Spinal cord (tissue), 10 donors: ENCODE measurements around the gene ZNF668. TPM values are rescaled to one million over a fixed set of nuclear protein-coding genes. Genes with fewer than 3 reads are reported as not detected.
A peak's percentile ranks its signal among the peaks of the same experiment; 100 is the strongest.
"Not testable (repeated sequence)": the region's sequence is repeated elsewhere in the genome, so short reads cannot be mapped to it uniquely, and the experiment has no call there.

ENCODE experiments used
- DNase-seq, 6 donors: peaks; one replicate each; pipeline versions ENCODE4 v3.0.0 to v3.0.0-alpha.2; 2013 to 2015; ENCODE audit warnings: low spot score in 6 of 6, low read depth in 4 of 6
- H3K27ac ChIP-seq: one replicate; pipeline ENCODE4 v1.5.1; 2013; ENCODE audit warnings: low read depth, low read length, control low read depth
- H3K27me3 ChIP-seq: one replicate; pipeline ENCODE4 v1.6.1; 2013; ENCODE audit warnings: low read length; ENCODE audit not compliant: control insufficient read depth, insufficient read depth
- H3K36me3 ChIP-seq: one replicate; pipeline ENCODE4 v1.6.1; 2013; ENCODE audit warnings: low read length; ENCODE audit not compliant: control insufficient read depth, insufficient read depth
- H3K4me1 ChIP-seq: one replicate; pipeline ENCODE4 v1.6.1; 2013; ENCODE audit warnings: low read length; ENCODE audit not compliant: control insufficient read depth, insufficient read depth
- H3K4me3 ChIP-seq: one replicate; pipeline ENCODE4 v1.5.1; 2013; ENCODE audit warnings: low read depth, low read length, control low read depth
- H3K9me3 ChIP-seq: one replicate; pipeline ENCODE4 v1.6.1; 2013; ENCODE audit warnings: low read length; ENCODE audit not compliant: control insufficient read depth, insufficient read depth
- WGBS: methylation state at CpG from one replicate; pipeline ENCODE4 v1.1.5; 2013; ENCODE audit warnings: missing lambda C conversion rate; ENCODE audit not compliant: insufficient coverage; 5-methylcytosine and 5-hydroxymethylcytosine counted together
- polyA plus RNA-seq, 2 donors: library from polyadenylated mRNA; unstranded; fragments of 120-200 nt; gene quantifications; one replicate each; pipeline ENCODE4 v1.2.1, GENCODE V29; 2013; ENCODE audit not compliant: insufficient read length in 2 of 2
- total RNA-seq, 2 donors: library from RNA; depleted of rRNA in 1 of 2; stranded (reverse); fragments of 120-200 nt in 1 of 2; fragments of >200 nt in 1 of 2; gene quantifications; one replicate each; pipeline versions ENCODE4 v1.2.3 to v1.2.4, GENCODE V29; 2013 to 2014
- donor health status: healthy.

The ZNF668 gene
- total and polyA plus RNA-seq, 4 donors: 4.9 to 12.6 (median 9.2) TPM

DNA sequence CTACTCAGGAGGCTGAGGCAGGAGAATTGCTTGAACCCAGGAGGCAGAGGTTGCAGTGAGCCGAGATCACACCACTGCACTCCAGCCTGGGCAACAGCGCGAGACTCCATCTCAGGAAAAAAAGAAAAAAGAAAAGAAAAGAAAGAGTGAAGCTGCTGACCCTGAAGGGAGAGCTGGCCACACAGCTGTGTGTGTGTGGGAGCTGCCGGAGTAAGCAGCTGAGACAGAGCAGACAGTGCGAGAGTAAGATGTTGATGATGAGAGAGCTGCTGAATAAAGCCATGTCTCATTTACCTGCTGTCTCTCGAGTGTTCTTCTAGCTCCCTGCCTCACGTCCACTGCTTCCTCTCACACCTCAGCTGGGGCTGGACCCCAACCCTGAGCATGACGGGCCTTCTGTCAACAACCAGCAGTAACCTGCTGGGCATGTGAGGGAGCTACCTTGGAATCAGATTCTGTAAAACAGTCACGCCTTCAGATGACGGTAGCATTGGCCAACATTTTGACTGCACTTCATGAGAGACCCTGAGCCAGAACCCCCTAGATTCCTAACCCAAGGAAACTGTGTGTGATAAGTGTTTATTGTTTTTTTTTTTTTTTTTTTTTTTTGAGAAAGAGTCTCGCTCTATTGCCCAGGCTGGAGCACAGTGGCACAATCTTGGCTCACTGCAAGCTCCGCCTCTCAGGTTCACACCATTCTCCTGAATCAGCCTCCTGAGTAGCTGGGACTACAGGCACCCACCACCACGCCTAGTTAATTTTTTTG lies 27.0 kb upstream of the ZNF668 start:
- H3K4me1 ChIP-seq, H3K27ac ChIP-seq, DNase-seq, H3K4me3 ChIP-seq, H3K27me3 ChIP-seq, H3K36me3 ChIP-seq, H3K9me3 ChIP-seq: not testable (repeated sequence)
- 87% methylated on average over 8 of the region's 13 CpGs for WGBS

DNA sequence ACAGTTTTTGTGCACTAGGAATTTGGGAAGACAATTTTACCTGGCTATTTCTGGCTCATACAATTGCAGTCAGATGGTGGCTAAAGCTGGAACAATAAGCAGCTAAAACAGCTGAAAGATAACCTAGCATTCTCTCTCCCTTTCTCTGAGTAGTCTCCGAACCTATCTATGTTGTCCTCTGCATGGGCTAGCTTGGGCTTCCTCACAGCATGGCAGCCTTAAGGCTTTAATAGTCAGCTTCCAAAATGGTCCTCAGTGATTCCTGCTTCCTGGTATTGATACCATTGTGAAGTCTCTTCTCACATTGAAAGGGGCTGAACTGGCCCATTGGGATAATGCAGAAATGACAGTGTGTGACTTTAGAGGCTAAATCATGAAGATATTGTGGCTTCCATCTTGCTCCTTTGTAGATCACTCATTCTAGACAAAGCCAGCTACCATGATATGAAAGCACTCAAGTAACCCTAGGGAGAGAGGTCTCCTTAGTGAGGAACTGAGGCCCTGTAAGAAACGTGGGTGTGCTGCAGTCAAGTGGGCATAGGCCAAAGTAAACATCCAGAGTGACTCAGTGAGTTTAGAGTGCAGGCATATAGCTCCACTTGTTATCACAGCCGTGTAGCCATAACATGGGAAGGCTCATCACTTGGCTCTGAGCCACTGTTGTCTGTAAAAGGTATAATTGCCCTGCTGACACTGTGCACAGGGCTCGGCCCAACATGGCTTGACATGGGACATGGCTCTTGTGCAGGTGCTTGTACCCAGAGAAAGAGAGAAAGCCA lies 26.0 kb upstream of the ZNF668 start:
- peaks cover 3% of the 10 kb centered on the region for H3K4me1 ChIP-seq
- H3K27ac ChIP-seq: no peak overlapping the region
- no peaks in the 10 kb centered on the region for H3K9me3 ChIP-seq
- H3K36me3 ChIP-seq: no peaks in the 10 kb centered on the region
- H3K4me3 ChIP-seq: no peak overlapping the region
- 67% methylated on average over 4 of the region's 4 CpGs for WGBS
- DNase-seq: no peak
- H3K27me3 ChIP-seq: no peaks in the 10 kb centered on the region

DNA sequence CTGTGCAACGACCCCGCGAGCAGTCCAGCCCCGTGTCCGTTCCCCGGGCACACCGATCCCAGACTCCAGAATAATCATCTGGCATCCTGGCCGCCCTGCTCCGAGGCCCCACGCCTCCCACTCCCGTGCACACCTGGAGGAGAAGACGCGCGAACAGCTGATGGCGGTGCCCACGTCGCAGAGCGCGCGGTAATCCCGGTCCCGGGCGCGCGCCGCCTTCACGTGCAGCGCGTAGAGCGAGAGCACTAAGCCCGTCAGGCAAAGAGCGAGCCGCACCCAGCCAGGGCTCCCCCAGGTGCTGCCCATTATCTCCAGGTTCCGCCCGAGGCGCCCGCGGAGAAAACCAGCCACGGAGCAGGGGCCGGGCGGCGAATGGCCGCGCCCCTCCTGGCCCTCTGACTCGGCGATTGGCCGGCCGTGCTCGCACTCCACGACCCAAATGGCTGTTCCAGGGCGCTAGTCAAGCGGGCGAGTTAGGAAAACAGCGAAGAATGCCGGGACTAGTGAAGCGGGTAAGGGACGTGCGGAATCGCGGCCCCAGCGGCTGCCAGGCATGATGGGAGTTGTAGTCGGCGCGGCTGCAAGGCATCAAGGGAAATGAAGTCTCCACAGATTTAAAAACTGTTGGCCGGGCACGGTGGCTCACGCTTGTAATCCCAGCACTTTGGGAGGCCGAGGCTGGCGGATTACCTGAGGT lies 20.5 kb upstream of the ZNF668 start, which contains the start of gene VKORC1:
Gene VKORC1 (minus strand): TSS at position 374 of the 697 bp plus-strand sequence. CDS start 68 bp downstream, at position 306.
- peak; percentile 80 to 98 (median 86) for DNase-seq
- Histone ChIP-seq H3K36me3 (peaks cover 20% of the 10 kb centered on the region), H3K4me1 (peaks cover 28% of the 10 kb centered on the region), H3K9me3 (no peaks in the 10 kb centered on the region), H3K4me3 (peak within 1 kb of the TSS; percentile 60), H3K27ac (peak within 1 kb of the TSS; percentile 83), H3K27me3 (no peaks in the 10 kb centered on the region)
- WGBS: 0% methylated on average over 67 of the region's 69 CpGs

DNA sequence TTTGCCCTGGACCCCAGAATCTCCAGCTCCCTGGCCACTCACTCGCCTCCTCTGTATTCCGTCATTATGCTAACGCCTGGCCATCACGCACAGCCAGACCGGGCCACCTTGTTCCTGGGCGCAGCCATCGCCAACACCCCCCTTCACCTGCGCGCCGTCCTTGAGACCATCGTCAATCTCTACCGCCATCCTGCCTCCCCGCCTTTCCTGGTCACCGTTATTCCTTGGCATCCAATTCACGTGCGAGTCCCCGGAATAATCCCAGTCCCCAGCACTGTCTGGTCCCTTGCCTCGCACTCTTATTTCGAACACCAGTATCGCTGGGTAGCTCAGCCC lies 20.0 kb upstream of the ZNF668 start:
- Histone ChIP-seq H3K27ac (peak overlapping the region; percentile 83), H3K9me3 (no peaks in the 10 kb centered on the region), H3K36me3 (peaks cover 25% of the 10 kb centered on the region), H3K27me3 (no peaks in the 10 kb centered on the region), H3K4me1 (peaks cover 28% of the 10 kb centered on the region), H3K4me3 (peak overlapping the region; percentile 60)
- under 1% methylated on average over 20 of the region's 20 CpGs for WGBS
- no peak for DNase-seq

DNA sequence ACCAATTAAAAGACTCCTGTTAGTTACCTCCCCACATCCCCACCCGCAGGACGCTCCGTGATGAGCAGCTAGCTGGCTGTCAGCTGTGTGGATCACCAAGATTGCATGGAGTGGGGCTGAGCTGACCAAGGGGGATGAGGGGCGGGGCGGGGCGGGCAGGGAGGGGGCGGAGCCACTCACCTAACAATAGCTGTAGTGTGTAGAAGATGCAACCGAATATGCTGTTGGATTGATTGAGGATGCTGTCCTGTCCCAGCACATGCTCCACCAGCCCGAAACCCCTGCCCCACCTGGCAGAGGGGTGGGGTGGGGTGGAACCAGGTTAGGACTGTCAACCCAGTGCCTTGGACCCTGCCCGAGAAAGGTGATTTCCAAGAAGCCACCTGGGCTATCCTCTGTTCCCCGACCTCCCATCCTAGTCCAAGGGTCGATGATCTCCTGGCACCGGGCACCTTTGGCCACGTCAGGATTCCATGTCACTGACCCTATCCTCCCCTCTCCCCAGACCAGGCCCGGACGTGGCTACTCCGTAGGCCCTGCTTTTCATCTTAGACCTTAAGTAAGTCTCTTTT lies 19.2 kb upstream of the ZNF668 start:
- WGBS: 16% methylated on average over 4 of the region's 17 CpGs
- Histone ChIP-seq H3K27ac (peak overlapping the region; percentile 40), H3K27me3 (no peaks in the 10 kb centered on the region), H3K36me3 (peaks cover 34% of the 10 kb centered on the region), H3K9me3 (no peaks in the 10 kb centered on the region), H3K4me1 (peaks cover 33% of the 10 kb centered on the region), H3K4me3 (peak overlapping the region; percentile 60)
- peak in 2 of 6 donors; percentile 28 to 43 for DNase-seq

DNA sequence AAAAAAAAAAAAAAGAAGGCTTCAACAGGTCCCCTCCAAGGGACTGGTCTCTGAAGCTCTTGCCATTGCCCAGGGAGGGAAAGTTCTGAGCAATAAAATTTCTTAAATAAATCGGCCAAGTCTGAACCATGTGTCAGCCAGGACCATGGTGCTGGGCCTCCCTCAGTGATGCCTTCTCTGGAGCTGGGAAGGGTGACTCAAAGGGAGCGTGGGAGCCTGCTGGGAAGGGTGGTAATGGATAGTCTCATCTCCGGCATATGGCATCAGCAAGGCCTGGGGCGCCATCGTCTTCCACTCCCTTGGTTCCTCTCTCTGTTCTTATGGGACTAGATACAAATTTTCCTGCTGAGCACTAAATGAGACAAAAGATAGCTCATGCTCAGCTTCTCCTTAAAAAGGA lies 18.3 kb upstream of the ZNF668 start:
- H3K27me3 ChIP-seq: no peaks in the 10 kb centered on the region
- no peaks in the 10 kb centered on the region for H3K9me3 ChIP-seq
- no peak overlapping the region for H3K4me3 ChIP-seq
- no peak overlapping the region for H3K27ac ChIP-seq
- peaks cover 33% of the 10 kb centered on the region for H3K4me1 ChIP-seq
- 92% methylated on average over 5 of the region's 5 CpGs for WGBS
- no peak for DNase-seq
- peaks cover 42% of the 10 kb centered on the region for H3K36me3 ChIP-seq

DNA sequence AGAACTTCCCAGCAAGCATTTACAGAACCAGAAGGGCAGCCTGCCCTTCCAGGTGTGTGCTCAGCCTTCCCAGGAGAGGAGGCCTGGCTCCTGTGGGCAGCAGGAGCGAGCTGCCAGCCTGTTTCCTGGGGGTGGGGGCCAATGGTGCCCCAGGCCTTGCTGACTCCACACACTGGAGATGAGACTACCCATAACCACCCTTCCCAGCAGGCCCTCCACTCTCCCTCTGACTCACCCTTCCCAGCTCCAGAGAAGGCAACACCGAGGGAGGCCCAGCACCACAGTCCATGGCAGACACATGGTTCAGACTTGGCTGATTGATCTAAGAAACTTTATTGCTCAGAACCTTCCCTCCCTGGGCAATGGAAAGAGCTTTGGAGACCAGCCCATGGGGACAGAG lies 16.5 kb upstream of the ZNF668 start:
- H3K9me3 ChIP-seq: no peaks in the 10 kb centered on the region
- no peak overlapping the region for H3K27ac ChIP-seq
- H3K4me3 ChIP-seq: no peak overlapping the region
- no peaks in the 10 kb centered on the region for H3K27me3 ChIP-seq
- H3K4me1 ChIP-seq: peaks cover 39% of the 10 kb centered on the region
- 75% methylated on average over 1 of the region's 2 CpGs for WGBS
- no peak for DNase-seq
- peaks cover 60% of the 10 kb centered on the region for H3K36me3 ChIP-seq

DNA sequence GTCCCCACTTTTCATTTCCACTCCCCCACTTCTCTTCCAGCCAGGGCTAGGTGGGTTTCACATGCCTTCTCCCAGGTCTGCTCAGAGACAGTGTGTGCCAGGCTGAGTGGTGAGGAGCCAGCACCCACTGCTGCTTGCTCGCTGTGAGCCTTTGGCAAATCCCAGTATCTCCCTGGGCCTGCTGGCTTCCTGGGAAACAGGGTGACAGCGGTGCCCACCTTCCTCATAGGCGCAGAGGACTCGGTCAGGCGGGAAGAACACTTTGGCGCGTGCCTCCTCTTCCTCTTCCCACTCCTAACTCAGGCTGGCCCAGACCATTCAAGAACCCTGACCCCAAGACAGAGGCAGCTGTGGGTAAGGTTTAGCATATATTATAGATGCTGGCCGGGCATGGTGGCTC lies 15.2 kb upstream of the ZNF668 start:
- peak overlapping the region; percentile 90 for H3K27ac ChIP-seq
- DNase-seq: no peak
- H3K4me3 ChIP-seq: no peak overlapping the region
- peaks cover 74% of the 10 kb centered on the region for H3K36me3 ChIP-seq
- H3K27me3 ChIP-seq: no peaks in the 10 kb centered on the region
- H3K4me1 ChIP-seq: peaks cover 32% of the 10 kb centered on the region
- WGBS: 87% methylated on average over 2 of the region's 8 CpGs
- H3K9me3 ChIP-seq: no peaks in the 10 kb centered on the region

DNA sequence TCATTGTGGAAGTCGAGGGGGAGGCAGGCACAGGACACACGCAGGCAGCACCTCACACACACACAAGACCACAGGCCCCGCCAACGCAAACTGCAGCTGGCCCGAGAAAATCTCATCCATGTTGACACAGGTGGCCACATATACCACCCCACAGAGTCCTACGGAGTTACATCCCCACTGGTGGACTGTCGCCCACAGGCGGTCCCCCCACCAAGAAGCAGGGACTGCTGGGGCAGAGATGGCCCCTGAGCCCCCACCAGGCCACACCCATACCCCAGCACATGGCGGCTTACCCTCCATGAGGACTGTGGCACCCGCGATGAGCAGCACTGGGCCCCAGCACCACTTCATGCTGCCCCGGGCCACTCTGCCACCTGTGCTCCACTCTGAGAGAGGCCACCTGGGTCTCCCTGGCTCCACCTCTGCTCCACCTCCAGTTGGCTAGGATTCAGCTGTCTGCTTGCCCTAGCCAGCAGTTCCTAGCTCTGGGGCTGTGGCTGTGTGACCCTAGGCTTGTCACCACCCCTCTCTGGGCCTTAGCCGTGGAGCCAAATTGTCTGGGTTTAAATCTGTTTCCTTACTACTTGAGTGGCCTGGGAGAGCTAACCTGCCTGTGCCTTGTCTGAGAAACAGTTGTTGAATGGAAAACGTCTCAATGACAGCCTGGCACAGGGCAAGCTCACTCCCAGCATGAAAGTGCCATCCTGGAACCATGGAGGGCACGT lies 14.6 kb upstream of the ZNF668 start, which contains the start of gene PRSS53:
Gene PRSS53 (minus strand): TSS at position 485 of the 725 bp plus-strand sequence. CDS start 134 bp downstream, at position 351.
- Histone ChIP-seq H3K27me3 (no peaks in the 10 kb centered on the region), H3K36me3 (peaks cover 79% of the 10 kb centered on the region), H3K4me3 (no peak within 1 kb of the TSS), H3K4me1 (peaks cover 26% of the 10 kb centered on the region), H3K9me3 (no peaks in the 10 kb centered on the region), H3K27ac (peak within 1 kb of the TSS; percentile 90)
- DNase-seq: peak in 1 of 6 donors; percentile 46
- 79% methylated on average over 12 of the region's 15 CpGs for WGBS
